GM08714 (cell line): ENCODE data around the gene TMEM185B.
"Not testable (repeated sequence)": the region's sequence is repeated elsewhere in the genome, so short reads cannot be mapped to it uniquely, and the experiment has no call there.

ENCODE experiments used
- H3K4me3 ChIP-seq: fragments of 200-500 bp; sonication (Bioruptor generic); 2 replicates; pipeline ENCODE4 v1.5.1; 2014; ENCODE audit warnings: mild to moderate bottlenecking, low read length, inconsistent platforms
- ZNF274 ChIP-seq: IDR thresholded peaks from 2 replicates; pipeline ENCODE4 v1.6.1; 2012; ENCODE audit warnings: mild to moderate bottlenecking, low read depth, low read length

TMEM185B gene

DNA sequence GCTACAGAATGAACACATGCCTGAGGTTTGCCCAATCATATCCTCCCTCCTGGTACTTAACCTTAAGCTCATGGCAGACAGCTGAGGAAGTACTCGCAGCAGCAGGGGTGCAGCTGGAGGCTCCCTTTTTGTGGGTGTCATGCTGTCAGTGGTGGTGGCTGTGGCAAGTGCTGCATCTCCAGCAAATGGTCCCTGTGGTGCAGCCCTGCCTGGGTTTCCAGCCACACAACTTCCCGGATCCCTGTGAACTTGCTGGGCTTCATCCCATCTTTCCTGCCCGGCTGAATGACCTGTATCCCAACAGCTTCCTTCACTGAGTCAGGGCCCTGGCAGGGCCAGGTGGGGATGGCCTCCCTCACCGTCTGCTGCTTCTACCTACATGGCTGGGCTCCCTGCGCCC is 5.0 kb downstream of the TMEM185B start:
- TF ChIP-seq ZNF274: no peak
- no peak overlapping the region for H3K4me3 ChIP-seq

DNA sequence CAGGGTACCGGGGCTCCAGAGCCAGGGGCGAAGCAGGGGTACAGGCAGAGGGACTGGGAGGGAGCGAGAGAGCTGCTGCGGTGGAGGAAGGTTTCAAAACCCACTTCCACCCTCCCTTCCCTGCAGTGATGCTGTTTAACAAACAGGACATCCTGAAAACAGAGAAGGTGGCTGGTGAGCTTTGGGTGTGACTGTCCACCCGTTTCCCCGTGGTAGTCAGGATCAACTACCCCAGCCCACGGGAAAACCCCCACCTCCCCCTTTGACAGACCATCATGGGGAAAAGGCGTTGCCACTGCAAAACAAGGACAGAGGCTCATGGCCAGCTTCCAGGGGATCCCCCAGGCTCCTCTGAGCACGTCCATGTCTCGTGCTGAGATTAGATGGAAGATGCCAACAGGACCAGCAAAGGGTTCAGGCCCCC is 12.9 kb downstream of the TMEM185B start:
- no peak overlapping the region for H3K4me3 ChIP-seq

DNA sequence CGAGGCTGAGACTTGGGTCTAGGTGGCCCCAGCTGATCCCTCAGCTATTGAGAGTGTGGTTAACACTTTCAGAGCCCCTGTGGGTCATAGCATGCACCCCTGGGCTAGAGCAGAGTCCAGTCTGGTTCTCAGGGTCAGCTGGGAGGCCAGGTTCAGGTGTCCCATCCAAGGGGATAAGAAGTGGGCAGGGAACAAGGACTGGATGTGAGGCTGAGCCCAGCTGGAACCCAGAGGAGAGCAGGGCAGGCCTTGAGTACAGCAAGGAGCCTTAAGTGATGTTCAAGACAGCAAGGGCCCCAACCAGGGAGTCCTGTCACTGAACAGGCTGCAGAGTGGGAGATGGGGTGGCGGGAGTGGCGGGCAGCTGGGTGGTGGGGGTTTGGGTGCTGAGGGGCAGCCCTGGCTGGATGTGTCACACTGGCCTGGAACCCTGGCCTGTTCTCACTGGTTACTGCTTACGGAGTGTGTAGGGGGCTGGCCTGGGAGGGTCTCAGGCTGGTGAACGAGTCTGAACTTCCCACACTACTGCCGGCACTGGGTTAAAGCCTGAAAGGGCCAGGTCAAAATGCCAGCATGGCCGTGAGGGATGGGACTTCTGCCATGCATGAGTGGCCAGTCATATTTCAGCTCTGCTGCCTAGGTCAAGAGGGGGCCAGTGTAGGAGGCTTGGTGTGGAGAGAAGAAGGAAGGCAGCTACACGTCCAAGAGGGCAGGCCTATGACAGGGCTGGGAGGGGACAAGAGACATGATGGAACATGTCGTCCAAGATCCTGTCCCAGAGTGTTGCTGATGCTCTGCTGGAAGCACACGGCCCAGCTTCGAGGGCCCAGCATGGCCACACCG is 13.6 kb downstream of the TMEM185B start:
- no peak overlapping the region for H3K4me3 ChIP-seq
- no peak for TF ChIP-seq ZNF274

More for the DNA sequence above, 12.9 kb downstream of the TMEM185B start:
- TF ChIP-seq ZNF274: no peak

DNA sequence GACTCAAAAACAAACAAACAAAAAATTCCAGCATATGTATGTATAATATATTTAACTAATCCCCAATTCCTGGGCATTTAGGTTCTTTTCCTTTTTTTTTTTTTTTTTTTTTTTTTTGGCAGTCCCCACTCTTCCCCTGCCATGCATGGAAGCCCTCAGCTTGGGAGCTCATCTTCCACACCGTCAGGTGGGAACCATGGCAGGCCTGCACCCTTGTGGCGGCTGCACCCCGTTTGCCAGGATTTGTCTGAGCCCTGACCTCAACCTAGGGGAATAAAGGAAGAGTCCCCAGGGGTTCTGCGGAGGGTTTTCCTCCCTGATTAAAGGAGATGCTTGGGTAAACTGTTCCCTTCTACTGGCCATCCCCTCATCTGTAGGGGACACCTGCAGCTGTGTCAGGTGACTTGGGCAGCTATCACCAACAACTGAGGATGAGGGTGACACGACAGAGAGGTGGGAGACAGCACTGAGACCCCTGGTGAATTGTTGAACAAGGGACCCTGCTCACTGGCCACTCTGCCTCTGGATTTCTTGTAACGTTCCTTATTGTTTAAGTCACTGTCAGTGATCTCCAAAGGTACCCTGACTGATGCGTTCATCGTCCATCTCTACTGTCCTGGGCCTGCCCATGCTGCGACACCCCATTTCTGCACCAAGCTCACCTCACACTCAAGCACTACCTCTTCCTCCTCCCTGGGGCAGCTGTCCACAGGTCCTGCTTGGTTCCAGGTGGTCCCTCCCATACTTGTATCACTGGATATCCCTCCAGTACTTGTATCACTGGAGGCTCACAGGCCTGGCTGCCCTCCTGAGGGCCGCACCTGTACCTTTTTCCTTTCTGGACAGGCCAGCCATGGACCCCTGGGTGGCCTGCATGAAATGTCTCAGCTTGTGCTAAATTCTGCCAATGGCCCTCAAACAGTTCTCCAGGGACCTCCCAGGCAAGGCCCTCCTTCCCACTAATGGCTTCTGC is 14.5 kb downstream of the TMEM185B start:
- TF ChIP-seq ZNF274: no peak
- H3K4me3 ChIP-seq: no peak overlapping the region

DNA sequence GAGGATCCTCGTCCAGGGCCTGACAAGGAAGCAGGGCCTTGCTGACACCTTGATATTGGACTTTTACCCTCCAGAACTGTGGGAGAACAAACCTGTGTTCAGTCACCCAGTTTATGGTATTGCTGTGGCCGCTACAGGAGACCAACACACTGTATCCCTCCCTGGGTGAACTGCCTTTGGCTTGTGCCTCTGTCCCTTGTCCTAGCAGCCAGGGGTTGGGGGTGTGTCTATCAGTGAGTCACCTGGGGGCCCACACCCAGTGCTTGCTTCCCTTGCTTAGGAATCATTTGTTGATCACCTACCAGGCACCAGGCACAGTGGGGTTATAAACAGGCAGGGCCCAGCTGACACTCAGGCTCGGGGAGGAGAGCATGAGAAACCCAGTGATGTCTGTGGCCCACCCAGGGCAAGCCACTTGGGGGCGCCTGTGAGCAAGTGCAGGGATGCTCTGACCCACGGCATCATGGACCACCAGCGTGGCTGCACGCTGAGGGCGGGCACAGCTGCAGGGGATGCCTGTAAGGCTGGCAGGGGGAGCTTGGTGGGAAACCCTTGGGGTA is 17.1 kb downstream of the TMEM185B start:
- H3K4me3 ChIP-seq: no peak overlapping the region
- TF ChIP-seq ZNF274: no peak

DNA sequence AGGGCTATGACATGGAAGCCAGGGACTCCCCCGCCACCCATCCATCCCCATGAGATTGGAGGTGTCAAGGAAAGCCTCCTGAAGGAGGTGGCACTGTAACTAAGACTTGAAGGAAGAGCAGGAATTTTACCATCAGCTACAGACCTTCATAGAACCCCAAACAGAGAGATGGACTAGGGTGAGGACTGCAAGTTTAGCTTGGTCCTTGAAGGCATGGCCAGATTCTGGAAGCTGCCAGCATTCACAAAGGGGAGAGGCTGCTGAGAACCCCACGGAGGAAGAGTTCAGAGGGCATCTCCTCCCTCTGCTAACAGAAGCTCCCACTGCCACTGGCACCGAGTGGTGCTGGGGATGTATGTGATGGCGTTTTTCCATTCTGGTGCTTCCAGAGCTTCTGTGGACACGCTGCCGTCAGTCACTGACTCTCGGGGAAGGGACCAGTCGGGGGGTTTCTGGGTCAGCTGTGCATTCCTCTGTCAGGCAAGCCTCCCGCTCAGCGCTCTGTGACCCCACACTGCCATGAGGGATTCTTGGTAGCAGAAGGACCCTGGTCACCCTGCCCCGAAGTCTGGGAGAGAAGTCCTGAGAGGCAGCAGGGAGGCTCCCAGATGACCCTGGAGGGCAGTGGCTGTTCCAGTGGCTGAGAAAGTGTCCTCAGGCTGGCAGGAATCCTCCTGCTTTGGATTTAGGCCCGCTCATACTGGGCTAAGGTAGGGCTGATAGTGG is 18.1 kb downstream of the TMEM185B start:
- no peak for TF ChIP-seq ZNF274
- H3K4me3 ChIP-seq: no peak overlapping the region

DNA sequence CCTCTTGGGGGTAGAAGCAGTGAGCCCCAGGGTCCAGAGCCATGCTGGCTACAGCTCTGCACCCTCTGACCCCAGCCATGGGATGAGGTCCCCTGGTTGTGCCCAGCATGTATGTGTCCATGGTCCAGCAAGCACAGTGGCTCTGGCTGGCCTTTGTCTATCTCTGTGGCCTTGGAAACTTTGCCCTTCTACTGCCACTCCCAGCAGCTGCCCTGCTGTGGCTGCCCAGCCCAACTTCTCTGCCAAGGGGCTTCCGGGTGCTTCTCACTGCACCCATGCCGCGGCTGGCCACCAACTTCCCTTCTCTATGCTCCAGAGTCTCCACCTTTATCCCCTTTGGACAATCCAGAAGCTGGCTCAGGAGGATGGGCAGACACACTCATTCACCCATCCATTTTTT is 18.8 kb downstream of the TMEM185B start:
- no peak overlapping the region for H3K4me3 ChIP-seq
- TF ChIP-seq ZNF274: no peak

DNA sequence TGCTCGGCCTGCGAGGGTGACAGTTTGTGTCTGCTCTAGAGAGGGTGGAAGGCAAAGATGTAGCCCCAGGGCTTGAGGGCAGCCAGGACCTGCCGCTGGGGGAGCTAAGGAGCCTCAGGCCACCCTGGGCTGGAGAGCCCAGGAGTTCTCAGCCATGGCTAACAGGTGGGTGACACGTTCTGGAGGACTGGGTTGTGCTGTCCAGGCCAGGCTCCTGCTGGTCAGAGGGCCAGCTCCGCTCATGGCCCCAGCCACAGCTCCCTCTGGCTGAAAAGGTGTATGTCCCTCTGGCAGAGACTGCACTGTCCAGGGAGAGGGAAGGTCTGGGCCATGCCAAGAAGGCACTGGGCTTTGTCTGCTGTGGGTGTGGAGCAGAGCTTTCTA is 19.2 kb downstream of the TMEM185B start:
- no peak for TF ChIP-seq ZNF274
- H3K4me3 ChIP-seq: no peak overlapping the region

DNA sequence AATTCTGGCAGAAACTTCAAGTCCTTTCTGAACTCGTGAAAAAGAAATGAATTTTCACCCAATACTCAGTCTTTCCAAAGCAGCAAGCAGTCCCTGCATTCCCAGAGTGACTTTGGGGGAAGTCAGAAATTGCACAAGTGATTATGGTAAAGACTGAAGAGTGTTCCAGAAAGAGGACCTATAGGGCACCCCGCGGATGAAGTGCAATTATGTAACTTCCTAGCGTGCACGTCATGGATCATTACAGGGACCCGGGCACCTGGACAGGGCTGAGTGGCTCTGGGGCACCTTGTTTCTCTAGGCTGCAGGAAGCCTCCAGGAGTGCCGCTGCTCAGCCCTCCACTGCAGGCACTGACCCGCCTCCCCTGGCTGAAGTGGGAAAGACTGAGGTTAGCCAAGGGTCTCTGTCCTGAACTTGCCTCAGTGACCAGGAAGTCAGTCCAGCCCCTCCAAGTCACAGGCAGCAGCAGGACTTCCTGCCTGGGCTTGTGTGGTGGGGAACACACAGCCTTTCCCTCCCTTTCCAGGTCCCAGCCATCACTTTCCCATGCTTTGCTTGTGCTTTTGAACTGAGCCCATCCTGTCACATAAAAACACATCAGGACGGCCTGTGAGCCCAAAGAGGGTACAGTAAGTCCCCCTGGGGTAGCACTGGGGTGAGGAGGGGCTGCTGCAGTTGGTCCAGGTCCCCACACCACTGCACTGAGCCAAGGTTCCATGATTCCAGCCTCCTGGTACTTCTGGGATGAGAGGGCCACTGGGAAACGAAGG is 19.8 kb downstream of the TMEM185B start:
- no peak overlapping the region for H3K4me3 ChIP-seq
- TF ChIP-seq ZNF274: no peak

DNA sequence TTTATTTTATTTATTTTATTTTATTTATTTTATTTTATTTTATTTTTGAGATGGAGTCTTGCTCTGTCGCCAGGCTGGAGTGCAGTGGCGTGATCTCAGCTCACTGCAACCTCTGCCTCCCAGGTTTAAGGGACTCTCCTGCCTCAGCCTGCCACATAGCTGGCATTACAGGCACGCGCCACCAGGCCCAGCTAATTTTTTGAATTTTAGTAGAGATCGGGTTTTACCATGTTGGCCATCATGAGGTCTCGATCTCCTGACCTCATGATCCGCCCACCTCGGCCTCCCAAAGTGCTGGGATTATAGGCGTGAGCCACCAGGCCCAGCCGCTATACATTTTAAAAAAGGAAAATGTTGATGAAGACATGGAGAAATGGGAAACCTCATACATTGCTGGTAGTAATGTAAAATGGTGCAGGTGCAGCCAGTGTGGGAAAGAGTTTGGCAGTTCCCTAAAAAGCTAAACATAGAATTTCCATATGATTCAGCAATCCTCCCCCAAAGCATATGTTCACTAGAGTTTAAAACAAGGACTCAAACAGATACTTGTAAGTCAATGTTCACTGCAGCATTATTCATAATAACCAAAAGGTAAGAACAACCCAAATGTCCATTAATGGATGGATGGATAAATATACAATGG is 23.3 kb downstream of the TMEM185B start:
- H3K4me3 ChIP-seq: not testable (repeated sequence)

DNA sequence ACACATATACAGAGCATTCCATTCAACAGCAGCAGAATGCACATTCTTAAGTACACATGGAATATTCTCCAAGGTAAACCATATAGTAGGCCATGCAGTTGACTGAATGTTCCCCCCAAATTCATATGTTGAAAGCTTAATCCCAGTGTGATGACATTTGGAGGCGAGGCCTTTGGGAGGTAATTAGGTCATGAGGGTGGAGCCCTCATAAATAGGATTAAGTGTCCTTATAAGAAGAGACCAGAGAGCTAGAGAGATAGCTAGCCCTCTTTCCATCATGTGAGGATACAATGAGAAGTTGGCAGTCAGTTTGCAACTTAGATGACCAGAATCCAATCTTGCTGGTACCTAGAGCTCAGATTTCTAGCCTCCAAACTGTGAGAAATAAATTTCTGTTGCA is 27.6 kb downstream of the TMEM185B start:
- no peak overlapping the region for H3K4me3 ChIP-seq
- TF ChIP-seq ZNF274: no peak

DNA sequence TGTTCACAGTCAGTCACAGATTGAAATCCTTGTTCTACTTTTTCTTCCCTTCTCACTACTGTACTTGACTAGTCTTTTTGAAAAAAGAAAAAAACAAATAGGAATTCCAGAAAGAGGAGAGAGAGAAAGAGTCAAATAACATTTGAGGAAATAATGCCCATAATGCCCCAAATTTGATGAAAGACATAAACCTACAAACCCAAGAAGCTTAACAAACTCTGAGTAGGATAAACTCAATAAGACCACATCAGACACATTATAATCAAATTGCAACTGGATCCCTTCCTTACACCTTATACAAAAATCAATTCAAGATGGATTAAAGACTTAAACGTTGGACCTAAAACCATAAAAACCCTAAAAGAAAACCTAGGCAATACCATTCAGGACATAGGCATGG is 30.9 kb downstream of the TMEM185B start:
- H3K4me3 ChIP-seq: no peak overlapping the region
- no peak for TF ChIP-seq ZNF274

DNA sequence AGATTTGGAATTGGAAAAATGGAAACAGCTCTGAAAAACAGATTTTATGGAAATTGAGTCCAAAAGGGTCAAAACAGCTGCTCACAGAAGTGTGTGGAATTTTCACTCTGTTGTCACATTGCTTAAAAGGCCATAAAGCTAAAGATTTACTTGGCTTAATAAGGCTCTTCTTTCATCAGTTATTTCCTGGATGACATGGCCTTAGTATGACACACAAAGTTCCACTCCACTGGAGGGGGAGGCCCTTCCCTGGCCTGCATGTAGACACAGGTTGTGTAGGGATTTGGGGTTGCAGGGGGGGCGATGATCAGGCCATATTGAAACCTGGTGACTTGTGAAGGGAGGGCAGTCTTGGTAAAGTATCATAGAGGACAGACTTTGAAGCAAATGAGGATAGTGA is 34.0 kb downstream of the TMEM185B start:
- TF ChIP-seq ZNF274: no peak
- H3K4me3 ChIP-seq: no peak overlapping the region
